Measurements from ENCODE around the gene BTBD9. TPM values are rescaled to one million over a fixed set of nuclear protein-coding genes. Genes with fewer than 3 reads are reported as not detected.

The BTBD9 gene
- total RNA-seq, 4 donors from 2014 or later, result 10.8 to 26.3 (median 15.3) TPM

- no peak for DNase-seq (ENCODE audit: low spot score)
- no peak for ATAC-seq (ENCODE audit: low FRiP score)
- no peak for TF ChIP-seq CTCF (IDR thresholded peaks at IDR 0.05)
Observed at GRCh38 chr6:38355519-38355918, 284.2 kb downstream of the BTBD9 start.

DNA sequence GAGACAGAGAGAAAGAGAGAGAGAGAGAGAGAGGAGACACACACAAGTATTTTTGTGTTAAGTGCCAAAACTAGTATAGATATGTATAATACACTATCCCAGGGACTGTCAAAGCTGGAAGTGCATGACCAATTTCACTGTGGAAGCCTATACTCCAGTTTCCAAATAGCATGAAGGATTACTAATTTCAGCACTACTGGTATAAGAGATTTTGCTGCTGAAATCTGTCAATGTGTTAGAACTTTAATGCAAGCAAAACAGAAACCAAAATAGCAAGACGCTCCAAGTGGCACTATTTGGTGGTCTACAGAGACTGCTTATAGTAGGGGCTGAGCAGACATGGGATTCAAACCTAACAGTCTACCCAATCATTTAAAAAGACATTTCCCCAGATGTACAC, 284.8 kb downstream of the BTBD9 start:
- ATAC-seq (ENCODE audit: low FRiP score) (no peak), DNase-seq (ENCODE audit: low spot score) (no peak)
- TF ChIP-seq CTCF (IDR thresholded peaks at IDR 0.05), result no peak

- no peak for TF ChIP-seq CTCF (IDR thresholded peaks at IDR 0.05)
- DNase-seq (ENCODE audit: low spot score), result no peak
- no peak for ATAC-seq (ENCODE audit: low FRiP score)
Observed at GRCh38 chr6:38354037-38354381, 285.7 kb downstream of the BTBD9 start.

GRCh38 chr6:38353310-38354036, 286.3 kb downstream of the BTBD9 start:
- ATAC-seq (ENCODE audit: low FRiP score) (no peak), DNase-seq (ENCODE audit: low spot score) (no peak)
- no peak for TF ChIP-seq CTCF (IDR thresholded peaks at IDR 0.05)

DNA sequence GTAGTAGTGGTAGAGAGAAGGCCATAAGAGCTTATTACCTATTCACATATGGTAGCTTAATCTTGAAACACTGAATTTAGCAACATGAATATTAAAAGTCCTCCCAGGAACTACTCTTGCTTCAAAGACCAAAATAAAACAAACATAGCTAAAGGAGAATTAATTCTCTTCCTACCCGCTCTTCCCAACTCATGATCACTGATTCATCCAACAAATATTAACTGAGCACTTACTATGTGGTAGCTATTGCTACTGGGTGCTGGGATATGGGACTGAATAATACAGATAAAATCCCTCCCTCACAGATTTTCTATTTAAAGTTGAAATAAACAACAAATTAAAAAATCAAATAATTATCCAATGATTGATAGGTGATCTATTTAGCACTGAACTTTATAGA, 287.1 kb downstream of the BTBD9 start:
- DNase-seq (ENCODE audit: low spot score) (no peak), ATAC-seq (ENCODE audit: low FRiP score) (no peak)
- no peak for TF ChIP-seq CTCF (IDR thresholded peaks at IDR 0.05)

DNA sequence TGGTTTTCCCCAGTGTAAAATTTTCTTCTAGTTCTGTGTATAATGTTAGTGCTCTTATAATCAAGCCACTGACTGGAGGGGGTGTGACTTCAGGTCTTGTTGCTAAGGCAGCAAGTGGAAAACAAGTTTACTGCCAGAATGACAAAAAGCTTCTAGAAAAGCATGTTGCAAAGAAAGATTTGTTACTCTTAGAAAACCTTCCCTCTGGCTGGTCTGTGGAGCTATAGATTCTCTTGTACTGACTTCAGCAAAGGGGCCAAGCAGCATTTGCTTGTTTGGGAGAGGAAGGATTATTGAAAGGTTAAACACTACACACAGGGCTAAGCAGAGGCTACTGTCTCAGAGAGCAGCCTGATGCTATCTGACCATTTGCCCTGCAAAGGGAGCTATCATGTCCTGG, 288.8 kb downstream of the BTBD9 start:
- ATAC-seq (ENCODE audit: low FRiP score) (no peak), DNase-seq (ENCODE audit: low spot score) (no peak)
- TF ChIP-seq CTCF (IDR thresholded peaks at IDR 0.05), result no peak

GRCh38 chr6:38350220-38350619, 289.5 kb downstream of the BTBD9 start:
- ATAC-seq (ENCODE audit: low FRiP score) (no peak), DNase-seq (ENCODE audit: low spot score) (no peak)
- TF ChIP-seq CTCF (IDR thresholded peaks at IDR 0.05), result no peak
